GM18861 (cell line): ENCODE measurements around the gene SCTR.

Source experiments
- ATAC-seq: cut with Tn5 transposase; IDR thresholded peaks from one replicate; pipeline ENCODE4 v1.9.1; 2021; ENCODE audit not compliant: unreplicated experiment

Gene SCTR

GRCh38 chr2:119525614-119526013 lies 1.3 kb upstream of the SCTR start:
- no peak for ATAC-seq

- no peak for ATAC-seq
Observed at GRCh38 chr2:119523383-119523951, 816 bp downstream of the SCTR start.

- no peak for ATAC-seq
Observed at GRCh38 chr2:119522671-119523070, 1.6 kb downstream of the SCTR start.

- no peak for ATAC-seq
Observed at GRCh38 chr2:119521433-119522050, 2.7 kb downstream of the SCTR start.

- ATAC-seq = no peak
Observed at GRCh38 chr2:119520696-119521432, 3.4 kb downstream of the SCTR start.

- ATAC-seq = no peak
Observed at GRCh38 chr2:119519057-119519408, 5.2 kb downstream of the SCTR start.

- no peak for ATAC-seq
Observed at GRCh38 chr2:119518401-119519056, 5.8 kb downstream of the SCTR start.

GRCh38 chr2:119517433-119517832 lies 6.8 kb downstream of the SCTR start:
- peak; percentile 84 for ATAC-seq

- no peak for ATAC-seq
Observed at GRCh38 chr2:119516121-119516520, 8.2 kb downstream of the SCTR start.

GRCh38 chr2:119513832-119514231 lies 10.5 kb downstream of the SCTR start:
- ATAC-seq = no peak

GRCh38 chr2:119512946-119513345 lies 11.3 kb downstream of the SCTR start:
- ATAC-seq = no peak

GRCh38 chr2:119511989-119512388 lies 12.3 kb downstream of the SCTR start:
- ATAC-seq = no peak

GRCh38 chr2:119508756-119509155 lies 15.5 kb downstream of the SCTR start:
- no peak for ATAC-seq

GRCh38 chr2:119496682-119497081 lies 27.6 kb downstream of the SCTR start:
- no peak for ATAC-seq

GRCh38 chr2:119495948-119496347 lies 28.3 kb downstream of the SCTR start:
- no peak for ATAC-seq

- ATAC-seq = no peak
Observed at GRCh38 chr2:119494163-119494790, 30.0 kb downstream of the SCTR start.

- no peak for ATAC-seq
Observed at GRCh38 chr2:119491776-119492525, 32.3 kb downstream of the SCTR start.

- ATAC-seq = no peak
Observed at GRCh38 chr2:119490653-119491195, 33.6 kb downstream of the SCTR start.

GRCh38 chr2:119490106-119490505 lies 34.2 kb downstream of the SCTR start:
- ATAC-seq = no peak

GRCh38 chr2:119489232-119489952 lies 34.9 kb downstream of the SCTR start:
- ATAC-seq = no peak
